GM21529 (cell line): Measurements from ENCODE around the gene COL13A1.

Experiments
- ATAC-seq: cut with Tn5 transposase; IDR thresholded peaks from one replicate; pipeline ENCODE4 v1.9.1; 2021; ENCODE audit not compliant: unreplicated experiment

The COL13A1 gene

GRCh38 chr10:69791812-69792211, 9.9 kb upstream of the COL13A1 start:
- no peak for ATAC-seq

GRCh38 chr10:69792341-69792740, 9.4 kb upstream of the COL13A1 start:
- ATAC-seq = no peak

- ATAC-seq = no peak
Observed at GRCh38 chr10:69794673-69795072, 7.0 kb upstream of the COL13A1 start.

GRCh38 chr10:69795242-69795934, 6.3 kb upstream of the COL13A1 start:
- ATAC-seq = no peak

- ATAC-seq = no peak
Observed at GRCh38 chr10:69797959-69798358, 3.7 kb upstream of the COL13A1 start.

- ATAC-seq = no peak
Observed at GRCh38 chr10:69800109-69800508, 1.6 kb upstream of the COL13A1 start.

- no peak for ATAC-seq
Observed at GRCh38 chr10:69800665-69801064, 1.0 kb upstream of the COL13A1 start.

GRCh38 chr10:69801094-69801433, 642 bp upstream of the COL13A1 start:
- no peak for ATAC-seq

GRCh38 chr10:69802424-69803161, 887 bp downstream of the COL13A1 start:
- ATAC-seq = no peak

GRCh38 chr10:69803809-69804208, 2.1 kb downstream of the COL13A1 start:
- no peak for ATAC-seq

GRCh38 chr10:69804775-69805174, 3.1 kb downstream of the COL13A1 start:
- no peak for ATAC-seq

- ATAC-seq = no peak
Observed at GRCh38 chr10:69807122-69807521, 5.4 kb downstream of the COL13A1 start.

GRCh38 chr10:69807696-69808095, 6.0 kb downstream of the COL13A1 start:
- no peak for ATAC-seq

- ATAC-seq = no peak
Observed at GRCh38 chr10:69809318-69809717, 7.6 kb downstream of the COL13A1 start.

- ATAC-seq = no peak
Observed at GRCh38 chr10:69810097-69810496, 8.4 kb downstream of the COL13A1 start.

- no peak for ATAC-seq
Observed at GRCh38 chr10:69810675-69811397, 9.1 kb downstream of the COL13A1 start.

- no peak for ATAC-seq
Observed at GRCh38 chr10:69813632-69814031, 11.9 kb downstream of the COL13A1 start.

- no peak for ATAC-seq
Observed at GRCh38 chr10:69814251-69814650, 12.5 kb downstream of the COL13A1 start.

- no peak for ATAC-seq
Observed at GRCh38 chr10:69815104-69815503, 13.4 kb downstream of the COL13A1 start.

GRCh38 chr10:69816521-69816920, 14.8 kb downstream of the COL13A1 start:
- no peak for ATAC-seq

GRCh38 chr10:69817078-69817581, 15.4 kb downstream of the COL13A1 start:
- no peak for ATAC-seq
